K562 (cell line): Measurements from ENCODE around the gene DNM1. TPM values are rescaled to one million over a fixed set of nuclear protein-coding genes. Genes with fewer than 3 reads are reported as not detected.

Experiments
- BHLHE40 ChIP-seq: IDR thresholded peaks from 2 replicates; pipeline ENCODE4 v1.6.1; 2011; ENCODE audit warnings: low read length, improper control_type of control experiment
- CHD1 ChIP-seq: fragments of 200-600 bp; sonication (generic); IDR thresholded peaks from one replicate; pipeline ENCODE4 v1.6.1; 2012; ENCODE audit warnings: mild to moderate bottlenecking, moderate library complexity, low read length, inconsistent platforms
- DIDO1 ChIP-seq: fragments of 450-650 bp; IDR thresholded peaks from 2 replicates; pipeline ENCODE4 v1.6.1; 2016; ENCODE audit warnings: low read depth, missing biosample characterization, missing genetic modification characterization
- ELF4 ChIP-seq: fragments of 450-650 bp; formaldehyde crosslinking; IDR thresholded peaks from 2 replicates; pipeline ENCODE4 v1.4.0; 2022; ENCODE audit warnings: missing genetic modification characterization
- HNRNPUL1 ChIP-seq: fragments of 200-400 bp; formaldehyde crosslinking; IDR thresholded peaks from 2 replicates; pipeline ENCODE4 v1.6.1; 2017; ENCODE audit warnings: low read length
- KAT2B ChIP-seq: IDR thresholded peaks from one replicate; pipeline ENCODE4 v1.6.1; 2012; ENCODE audit warnings: low read depth, mild to moderate bottlenecking, control low read depth, inconsistent platforms, low read length, moderate library complexity
- KDM2B ChIP-seq: fragments of 250-450 bp; sonication (Bioruptor Pico); IDR thresholded peaks from 2 replicates; pipeline ENCODE4 v1.8.0; 2021; ENCODE audit warnings: mild to moderate bottlenecking, moderate library complexity
- RBFOX2 ChIP-seq: fragments of 200-400 bp; formaldehyde crosslinking; IDR thresholded peaks from 2 replicates; pipeline ENCODE4 v1.6.1; 2017; ENCODE audit warnings: low read depth, mild to moderate bottlenecking, low read length, moderate library complexity
- SLC30A9 ChIP-seq: fragments of 250-450 bp; sonication (Bioruptor Pico); IDR thresholded peaks from 2 replicates; pipeline ENCODE4 v1.8.0; 2022; ENCODE audit warnings: mild to moderate bottlenecking, moderate library complexity
- TAF1 ChIP-seq: IDR thresholded peaks from 2 replicates; pipeline ENCODE4 v1.6.1; 2011; ENCODE audit warnings: mild to moderate bottlenecking, low read length, moderate library complexity; ENCODE audit not compliant: insufficient read depth, control insufficient read depth, severe bottlenecking; ENCODE audit errors: extremely low read depth
- ZFP1 ChIP-seq: fragments of 450-650 bp; formaldehyde crosslinking; IDR thresholded peaks from 2 replicates; pipeline ENCODE4 v1.4.0; 2020; ENCODE audit warnings: mild to moderate bottlenecking, mixed read lengths
- ZKSCAN1 ChIP-seq: fragments of 150-350 bp; IDR thresholded peaks from 2 replicates; pipeline ENCODE4 v1.6.1; 2016; ENCODE audit warnings: low read depth, low read length
- ZNF57 ChIP-seq: fragments of 450-650 bp; formaldehyde crosslinking; IDR thresholded peaks from 2 replicates; pipeline ENCODE4 v1.4.0; 2020; ENCODE audit warnings: mild to moderate bottlenecking, moderate library complexity
- ZNF699 ChIP-seq: fragments of 250-450 bp; sonication (Bioruptor Pico); IDR thresholded peaks from 2 replicates; pipeline ENCODE4 v1.8.0; 2021; ENCODE audit warnings: mild to moderate bottlenecking, moderate library complexity; ENCODE audit not compliant: insufficient replicate concordance
- polyA plus RNA-seq, 8 experiments: library from polyadenylated mRNA; depleted of rRNA in 4 of 8; stranded (reverse) in 5 of 8; unstranded in 3 of 8; fragments of >200 nt; fragmentation: Nextera tagmentation in 2 of 8; fragmentation: Illumina TruSeq in 1 of 8; extraction: Ambion mirVana in 2 of 8; extraction: Trizol in 1 of 8; gene quantifications; 2 replicates each; pipeline versions ENCODE4 v1.2.1 to v1.2.3, GENCODE V29; 2011 to 2014; ENCODE audit warnings: inconsistent platforms in 1 of 8, missing spikeins in 1 of 8
- total RNA-seq, 7 experiments: library from RNA; depleted of rRNA in 6 of 7; stranded (reverse); fragments of >200 nt in 6 of 7; fragmentation: Illumina TruSeq in 2 of 7; extraction: Trizol in 2 of 7; gene quantifications; 2 replicates each; pipeline versions ENCODE4 v1.2.1 to v1.2.3, GENCODE V29; 2011 to 2021; ENCODE audit warnings: low replicate concordance in 1 of 7
- TF ChIP-seq, protein P1 (sequence below): fragments of 450-650 bp; formaldehyde crosslinking; IDR thresholded peaks from 2 replicates; pipeline ENCODE4 v1.4.0; 2020; ENCODE audit warnings: mild to moderate bottlenecking, moderate library complexity
- TF ChIP-seq, protein P2 (sequence below): fragments of 200-800 bp; sonication (Bioruptor generic); IDR thresholded peaks from 2 replicates; pipeline ENCODE4 v1.6.1; 2017; ENCODE audit warnings: missing genetic modification characterization, missing compliant biosample characterization
- TF ChIP-seq, protein P3 (sequence below): fragments of 250-450 bp; sonication (Bioruptor Pico); IDR thresholded peaks from 2 replicates; pipeline ENCODE4 v1.4.0; 2020

The DNM1 gene
- total and polyA plus RNA-seq, 9 of the 15 experiments (the other 6 are each of a cell fraction or from before 2014, with no cell fraction given), result 0.39 to 23.1 (median 9.1) TPM

DNA sequence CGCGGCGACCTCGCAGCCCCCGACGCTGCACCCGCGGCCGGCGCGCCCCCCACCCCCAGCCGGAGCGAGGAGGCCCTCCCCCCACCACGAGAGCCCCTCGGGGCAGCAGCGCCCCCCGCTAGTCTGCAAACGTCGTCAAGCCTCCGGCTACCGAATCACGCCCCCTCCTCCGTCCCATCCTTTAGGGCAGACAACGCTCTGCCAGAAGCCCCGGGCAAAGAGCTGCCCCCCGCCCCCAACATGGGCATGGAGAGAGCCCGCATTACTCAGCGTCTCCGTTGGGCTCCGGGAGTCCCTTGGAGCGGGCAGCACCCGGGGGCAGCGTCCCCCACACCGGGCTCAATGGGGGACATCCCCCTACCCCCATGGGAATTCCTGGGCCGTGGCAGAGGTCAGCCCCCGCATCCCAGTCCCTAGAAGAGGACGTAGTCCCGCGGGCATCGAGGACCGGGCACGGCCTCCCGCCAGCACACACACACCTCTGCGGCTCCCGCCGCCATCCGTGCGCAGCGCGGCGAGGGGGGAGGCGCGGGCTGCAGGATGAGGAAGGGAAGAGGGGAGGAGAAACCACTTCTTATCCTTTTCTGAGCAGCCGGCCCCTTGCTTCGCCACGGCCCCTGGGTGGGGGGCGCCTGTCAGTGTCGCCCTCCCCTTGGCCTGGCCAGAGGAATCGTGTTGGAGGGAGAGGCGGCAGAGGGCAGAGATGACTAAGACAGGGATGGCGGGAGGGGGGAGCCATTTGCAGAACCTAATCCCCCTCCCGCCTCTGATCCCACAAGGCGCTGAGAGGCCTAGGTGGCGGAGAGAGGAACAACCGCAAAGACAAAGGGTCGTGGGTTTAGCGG is 750 bp downstream of the DNM1 start (continued):
- no peak for TF ChIP-seq TAF1
- TF ChIP-seq ELF4 (CRISPR knock-in tag), result peak; percentile 79
- no peak for TF ChIP-seq HNRNPUL1
- TF ChIP-seq ZFP1 (CRISPR knock-in tag), result no peak
- peak; percentile 13 for TF ChIP-seq CHD1
- TF ChIP-seq, protein P1, sequence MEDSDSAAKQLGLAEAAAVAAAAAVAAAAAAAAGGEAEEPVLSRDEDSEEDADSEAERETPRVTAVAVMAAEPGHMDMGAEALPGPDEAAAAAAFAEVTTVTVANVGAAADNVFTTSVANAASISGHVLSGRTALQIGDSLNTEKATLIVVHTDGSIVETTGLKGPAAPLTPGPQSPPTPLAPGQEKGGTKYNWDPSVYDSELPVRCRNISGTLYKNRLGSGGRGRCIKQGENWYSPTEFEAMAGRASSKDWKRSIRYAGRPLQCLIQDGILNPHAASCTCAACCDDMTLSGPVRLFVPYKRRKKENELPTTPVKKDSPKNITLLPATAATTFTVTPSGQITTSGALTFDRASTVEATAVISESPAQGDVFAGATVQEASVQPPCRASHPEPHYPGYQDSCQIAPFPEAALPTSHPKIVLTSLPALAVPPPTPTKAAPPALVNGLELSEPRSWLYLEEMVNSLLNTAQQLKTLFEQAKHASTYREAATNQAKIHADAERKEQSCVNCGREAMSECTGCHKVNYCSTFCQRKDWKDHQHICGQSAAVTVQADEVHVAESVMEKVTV (CRISPR knock-in tag), result no peak
- peak; percentile 49; the same call in 1 of the 2 replicates for TF ChIP-seq BHLHE40
- TF ChIP-seq, protein P2, sequence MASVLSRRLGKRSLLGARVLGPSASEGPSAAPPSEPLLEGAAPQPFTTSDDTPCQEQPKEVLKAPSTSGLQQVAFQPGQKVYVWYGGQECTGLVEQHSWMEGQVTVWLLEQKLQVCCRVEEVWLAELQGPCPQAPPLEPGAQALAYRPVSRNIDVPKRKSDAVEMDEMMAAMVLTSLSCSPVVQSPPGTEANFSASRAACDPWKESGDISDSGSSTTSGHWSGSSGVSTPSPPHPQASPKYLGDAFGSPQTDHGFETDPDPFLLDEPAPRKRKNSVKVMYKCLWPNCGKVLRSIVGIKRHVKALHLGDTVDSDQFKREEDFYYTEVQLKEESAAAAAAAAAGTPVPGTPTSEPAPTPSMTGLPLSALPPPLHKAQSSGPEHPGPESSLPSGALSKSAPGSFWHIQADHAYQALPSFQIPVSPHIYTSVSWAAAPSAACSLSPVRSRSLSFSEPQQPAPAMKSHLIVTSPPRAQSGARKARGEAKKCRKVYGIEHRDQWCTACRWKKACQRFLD, result no peak
- peak; percentile 64 for TF ChIP-seq RBFOX2
- TF ChIP-seq KDM2B (CRISPR knock-in tag), result peak; percentile 76
- TF ChIP-seq ZKSCAN1, result peak; percentile 6; the same call in 1 of the 2 replicates
- TF ChIP-seq ZNF699, result no peak
- 0 out of 2 replicates have a peak, but pooled peaks have one; percentile 32 for TF ChIP-seq ZNF57 (CRISPR knock-in tag)
- no peak for TF ChIP-seq DIDO1 (tag)
- TF ChIP-seq KAT2B, result no peak
- TF ChIP-seq, protein P3, sequence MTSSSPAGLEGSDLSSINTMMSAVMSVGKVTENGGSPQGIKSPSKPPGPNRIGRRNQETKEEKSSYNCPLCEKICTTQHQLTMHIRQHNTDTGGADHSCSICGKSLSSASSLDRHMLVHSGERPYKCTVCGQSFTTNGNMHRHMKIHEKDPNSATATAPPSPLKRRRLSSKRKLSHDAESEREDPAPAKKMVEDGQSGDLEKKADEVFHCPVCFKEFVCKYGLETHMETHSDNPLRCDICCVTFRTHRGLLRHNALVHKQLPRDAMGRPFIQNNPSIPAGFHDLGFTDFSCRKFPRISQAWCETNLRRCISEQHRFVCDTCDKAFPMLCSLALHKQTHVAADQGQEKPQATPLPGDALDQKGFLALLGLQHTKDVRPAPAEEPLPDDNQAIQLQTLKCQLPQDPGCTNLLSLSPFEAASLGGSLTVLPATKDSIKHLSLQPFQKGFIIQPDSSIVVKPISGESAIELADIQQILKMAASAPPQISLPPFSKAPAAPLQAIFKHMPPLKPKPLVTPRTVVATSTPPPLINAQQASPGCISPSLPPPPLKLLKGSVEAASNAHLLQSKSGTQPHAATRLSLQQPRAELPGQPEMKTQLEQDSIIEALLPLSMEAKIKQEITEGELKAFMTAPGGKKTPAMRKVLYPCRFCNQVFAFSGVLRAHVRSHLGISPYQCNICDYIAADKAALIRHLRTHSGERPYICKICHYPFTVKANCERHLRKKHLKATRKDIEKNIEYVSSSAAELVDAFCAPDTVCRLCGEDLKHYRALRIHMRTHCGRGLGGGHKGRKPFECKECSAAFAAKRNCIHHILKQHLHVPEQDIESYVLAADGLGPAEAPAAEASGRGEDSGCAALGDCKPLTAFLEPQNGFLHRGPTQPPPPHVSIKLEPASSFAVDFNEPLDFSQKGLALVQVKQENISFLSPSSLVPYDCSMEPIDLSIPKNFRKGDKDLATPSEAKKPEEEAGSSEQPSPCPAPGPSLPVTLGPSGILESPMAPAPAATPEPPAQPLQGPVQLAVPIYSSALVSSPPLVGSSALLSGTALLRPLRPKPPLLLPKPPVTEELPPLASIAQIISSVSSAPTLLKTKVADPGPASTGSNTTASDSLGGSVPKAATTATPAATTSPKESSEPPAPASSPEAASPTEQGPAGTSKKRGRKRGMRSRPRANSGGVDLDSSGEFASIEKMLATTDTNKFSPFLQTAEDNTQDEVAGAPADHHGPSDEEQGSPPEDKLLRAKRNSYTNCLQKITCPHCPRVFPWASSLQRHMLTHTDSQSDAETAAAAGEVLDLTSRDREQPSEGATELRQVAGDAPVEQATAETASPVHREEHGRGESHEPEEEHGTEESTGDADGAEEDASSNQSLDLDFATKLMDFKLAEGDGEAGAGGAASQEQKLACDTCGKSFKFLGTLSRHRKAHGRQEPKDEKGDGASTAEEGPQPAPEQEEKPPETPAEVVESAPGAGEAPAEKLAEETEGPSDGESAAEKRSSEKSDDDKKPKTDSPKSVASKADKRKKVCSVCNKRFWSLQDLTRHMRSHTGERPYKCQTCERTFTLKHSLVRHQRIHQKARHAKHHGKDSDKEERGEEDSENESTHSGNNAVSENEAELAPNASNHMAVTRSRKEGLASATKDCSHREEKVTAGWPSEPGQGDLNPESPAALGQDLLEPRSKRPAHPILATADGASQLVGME (CRISPR knock-in tag), result peak; percentile 83; the same call in 1 of the 2 replicates
- TF ChIP-seq SLC30A9 (CRISPR knock-in tag), result no peak
